ENCODE results near the gene SH3TC1. TPM values are rescaled to one million over a fixed set of nuclear protein-coding genes. Genes with fewer than 3 reads are reported as not detected.

Gene SH3TC1
- total RNA-seq, 5 donors from 2014 or later (not counting 1 experiment from before 2014, with no cell fraction given): 24.6 to 103 (median 40.3) TPM

DNA sequence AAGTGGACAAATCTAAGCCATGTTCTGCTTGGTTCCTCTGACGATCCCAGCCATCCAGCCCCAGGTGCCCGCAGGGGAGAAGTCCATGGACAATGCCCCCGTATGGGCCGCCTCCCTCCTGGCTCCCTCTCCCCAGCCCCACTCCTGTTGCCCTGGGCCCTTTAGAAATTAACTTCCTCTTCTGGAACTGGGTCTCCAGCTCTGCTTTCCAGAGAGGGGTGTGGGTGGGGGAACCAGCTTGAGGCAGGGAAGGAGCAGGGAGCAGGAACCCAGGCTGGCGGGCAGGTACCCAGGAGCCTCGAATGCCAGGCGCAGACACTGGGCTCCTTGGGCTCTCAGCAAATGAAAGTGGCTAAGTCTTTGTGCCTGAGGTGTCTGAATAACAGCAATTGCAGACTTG, 27.8 kb upstream of the SH3TC1 start:
- H3K4me3 Mint-ChIP-seq: no peak overlapping the region
- 97% methylated on average over 3 of the region's 7 CpGs for WGBS (ENCODE audit: insufficient coverage)
- peaks cover 0 to 11% (median 0%) of the 10 kb centered on the region in 3 donors for H3K4me1 Mint-ChIP-seq
- Histone ChIP-seq H3K9me3 (no peaks in the 10 kb centered on the region), H3K36me3 (ENCODE audit: control insufficient read depth in 2 of 2, extremely low read depth in 1 of 2, insufficient read depth in 1 of 2, low read length in 1 of 2) (no peaks in the 10 kb centered on the region), H3K4me1 (ENCODE audit: control insufficient read depth in 1 of 2, extremely low read depth in 1 of 2, insufficient read depth in 2 of 2, low read length in 2 of 2) (peaks cover 0 to 6% of the 10 kb centered on the region in 2 experiments), H3K27me3 (replicated peaks in 1 of 2; ENCODE audit: control insufficient read depth in 2 of 2, extremely low read depth in 1 of 2, insufficient read depth in 2 of 2, low read length in 1 of 2) (peaks cover 0 to 40% of the 10 kb centered on the region in 2 experiments), H3K4me3 (ENCODE audit: control insufficient read depth in 1 of 2, extremely low read depth in 1 of 2, low read length in 1 of 2) (no peak overlapping the region), H3K27ac (ENCODE audit: low read length) (no peak overlapping the region)
- DNase-seq (no peak), ATAC-seq (replicated peaks in 1 of 4) (no peak)
- H3K27me3 Mint-ChIP-seq: peaks cover 9 to 25% of the 10 kb centered on the region in 2 donors
- no peak overlapping the region for H3K27ac Mint-ChIP-seq
- H3K9me3 Mint-ChIP-seq: peaks cover 0 to 15% (median 5%) of the 10 kb centered on the region in 3 donors
- peaks cover 3% of the 10 kb centered on the region for H3K36me3 Mint-ChIP-seq
- POLR2A ChIA-PET: no interaction called here
- CTCF ChIA-PET: interaction anchor here in 1 of 2 donors (0.7 kb wide), 1 partner anchor 8 kb away, joined by 6 read pairs; no protein-coding TSS in a partner anchor

DNA sequence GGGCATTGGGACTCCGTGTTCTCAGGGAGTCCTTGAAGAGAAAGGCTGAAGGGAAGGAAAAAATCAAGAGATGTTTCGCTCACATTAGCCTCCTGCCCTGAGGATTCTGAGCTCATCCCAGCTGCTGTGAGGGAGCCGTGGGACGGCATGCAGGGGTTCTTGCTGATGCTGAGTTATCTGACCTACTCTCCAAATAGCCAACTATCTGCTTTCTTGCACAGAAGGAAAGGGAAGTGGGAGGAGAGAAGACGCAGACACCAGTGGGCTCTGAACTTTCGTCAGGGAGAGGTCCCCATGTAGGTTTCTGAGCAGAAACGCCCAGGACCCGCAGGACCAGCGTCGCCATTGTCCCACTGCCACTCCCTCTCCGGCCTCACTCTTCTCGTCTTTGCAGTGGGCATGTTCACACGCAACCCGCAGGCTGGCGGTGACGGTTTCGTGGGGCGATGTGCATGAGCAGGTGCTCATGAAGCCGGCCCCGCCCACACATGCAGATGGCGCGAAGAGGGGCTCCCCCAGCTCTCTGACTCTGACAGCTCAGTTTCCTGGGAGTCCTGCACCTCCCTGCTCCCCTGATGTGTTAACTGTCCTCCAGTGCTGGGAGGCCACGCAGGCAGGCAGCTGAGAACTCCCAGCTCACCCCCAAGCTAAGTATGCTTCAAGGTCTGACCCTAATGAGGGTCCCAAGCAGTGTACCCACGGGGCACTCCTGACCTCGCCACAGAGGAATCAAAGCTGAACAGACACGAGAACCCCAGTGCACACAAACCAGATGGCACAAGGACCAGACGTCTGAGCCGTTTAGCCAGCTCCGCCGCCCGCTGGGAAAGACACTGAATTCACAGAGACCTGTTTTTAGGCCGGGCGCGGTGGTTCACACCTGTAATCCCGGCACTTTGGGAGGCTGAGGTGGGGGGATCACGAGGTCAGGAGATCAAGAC, 26.8 kb upstream of the SH3TC1 start:
- Mint-ChIP-seq H3K27ac (no peak overlapping the region), H3K4me3 (no peak overlapping the region), H3K36me3 (peaks cover 3% of the 10 kb centered on the region), H3K4me1 (peaks cover 0 to 11% (median 2%) of the 10 kb centered on the region in 3 donors), H3K27me3 (peaks cover 2 to 22% of the 10 kb centered on the region in 2 donors), H3K9me3 (peaks cover 0 to 15% (median 5%) of the 10 kb centered on the region in 3 donors)
- Histone ChIP-seq H3K9me3 (no peaks in the 10 kb centered on the region), H3K4me1 (ENCODE audit: control insufficient read depth in 1 of 2, extremely low read depth in 1 of 2, insufficient read depth in 2 of 2, low read length in 2 of 2) (peaks cover 0 to 6% of the 10 kb centered on the region in 2 experiments), H3K4me3 (ENCODE audit: control insufficient read depth in 1 of 2, extremely low read depth in 1 of 2, low read length in 1 of 2) (no peak overlapping the region), H3K27ac (ENCODE audit: low read length) (no peak overlapping the region), H3K36me3 (ENCODE audit: control insufficient read depth in 2 of 2, extremely low read depth in 1 of 2, insufficient read depth in 1 of 2, low read length in 1 of 2) (no peaks in the 10 kb centered on the region), H3K27me3 (replicated peaks in 1 of 2; ENCODE audit: control insufficient read depth in 2 of 2, extremely low read depth in 1 of 2, insufficient read depth in 2 of 2, low read length in 1 of 2) (peaks cover 0 to 47% of the 10 kb centered on the region in 2 experiments)
- peak in 1 of 35 experiments; percentile 26 for DNase-seq
- POLR2A ChIA-PET: no interaction called here
- CTCF ChIA-PET: interaction anchor here in 1 of 2 donors (0.7 kb wide), 1 partner anchor 29 kb away, joined by 6 read pairs; no protein-coding TSS in a partner anchor
- 50% methylated on average over 27 of the region's 36 CpGs for WGBS (ENCODE audit: insufficient coverage)
- ATAC-seq (replicated peaks in 1 of 4): no peak

DNA sequence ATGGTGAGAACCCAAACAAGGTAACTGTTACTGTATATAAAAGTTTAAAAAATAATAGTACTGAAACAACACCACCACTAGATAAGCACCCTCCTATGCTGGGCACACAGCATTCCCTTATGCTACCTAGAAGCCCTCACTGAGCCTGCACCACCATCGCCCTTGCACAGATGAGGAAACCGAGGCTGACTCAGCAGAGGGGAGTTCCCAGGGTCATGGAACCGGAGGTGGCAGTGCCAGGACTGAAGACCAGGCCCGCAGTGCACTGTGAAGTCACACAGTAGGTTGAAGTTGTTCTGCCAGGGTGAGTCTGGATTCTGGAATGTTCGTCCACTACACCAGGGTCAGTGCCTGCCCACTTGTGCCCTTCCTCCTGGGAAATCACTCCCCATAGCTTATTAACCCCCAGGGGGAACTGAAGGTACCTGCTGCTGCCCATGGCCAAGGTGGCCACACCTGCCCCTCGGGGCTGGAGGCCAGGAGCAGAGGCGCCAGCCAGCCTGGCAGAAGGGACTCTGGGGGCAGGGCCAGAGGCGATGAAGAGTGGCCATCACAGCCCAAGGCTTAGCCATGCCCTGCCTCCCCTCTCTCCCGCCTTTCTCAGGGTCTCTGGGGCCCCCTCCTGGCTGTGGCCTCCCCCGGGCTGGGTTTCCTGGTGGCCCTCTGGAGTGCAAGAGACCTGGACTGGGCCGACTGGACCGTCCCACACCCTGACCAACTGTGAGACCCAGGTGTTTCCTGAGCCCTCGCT, 25.4 kb upstream of the SH3TC1 start:
- Mint-ChIP-seq H3K9me3 (peaks cover 0 to 4% (median 0%) of the 10 kb centered on the region in 3 donors), H3K27ac (no peak overlapping the region), H3K4me3 (no peak overlapping the region), H3K27me3 (peaks cover 0 to 22% of the 10 kb centered on the region in 2 donors), H3K4me1 (peaks cover 0 to 11% (median 2%) of the 10 kb centered on the region in 3 donors), H3K36me3 (no peaks in the 10 kb centered on the region)
- ChIA-PET POLR2A (interaction anchor here in 1 of 2 donors (0.7 kb wide), 1 partner anchor 1522 kb away, joined by 4 read pairs; no protein-coding TSS in a partner anchor), CTCF (interaction anchor here in 1 of 2 donors (1.1 kb wide), 1 partner anchor 41 kb away, joined by 3 read pairs; no protein-coding TSS in a partner anchor)
- Histone ChIP-seq H3K4me3 (ENCODE audit: control insufficient read depth in 1 of 2, extremely low read depth in 1 of 2, low read length in 1 of 2) (no peak overlapping the region), H3K27ac (ENCODE audit: low read length) (no peak overlapping the region), H3K9me3 (no peaks in the 10 kb centered on the region), H3K27me3 (replicated peaks in 1 of 2; ENCODE audit: control insufficient read depth in 2 of 2, extremely low read depth in 1 of 2, insufficient read depth in 2 of 2, low read length in 1 of 2) (peaks cover 0 to 44% of the 10 kb centered on the region in 2 experiments), H3K4me1 (ENCODE audit: control insufficient read depth in 1 of 2, extremely low read depth in 1 of 2, insufficient read depth in 2 of 2, low read length in 2 of 2) (peaks cover 0 to 6% of the 10 kb centered on the region in 2 experiments), H3K36me3 (ENCODE audit: control insufficient read depth in 2 of 2, extremely low read depth in 1 of 2, insufficient read depth in 1 of 2, low read length in 1 of 2) (no peaks in the 10 kb centered on the region)
- DNase-seq: no peak
- WGBS (ENCODE audit: insufficient coverage): 60% methylated on average over 10 of the region's 13 CpGs
- ATAC-seq (replicated peaks in 1 of 4): no peak

DNA sequence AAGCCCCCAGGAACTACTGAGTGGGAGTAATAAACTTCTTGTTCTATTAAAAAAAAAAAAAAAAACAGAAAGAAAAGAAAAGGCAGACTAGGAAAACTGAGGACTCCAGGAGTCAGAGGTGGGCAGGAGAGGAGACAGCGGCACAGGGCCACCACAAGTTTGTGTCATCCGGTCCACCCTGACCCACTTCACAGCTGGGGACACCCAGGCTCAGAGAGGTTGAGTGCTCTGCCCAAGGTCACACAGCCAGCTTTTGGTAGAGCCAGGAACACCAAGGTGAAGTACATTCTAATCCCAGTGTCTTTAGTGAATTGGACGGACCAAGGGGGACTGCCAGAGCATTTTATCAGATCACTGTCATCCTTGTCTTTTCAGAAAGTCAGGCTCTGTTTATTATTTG, 24.1 kb upstream of the SH3TC1 start:
- no peaks in the 10 kb centered on the region for H3K9me3 ChIP-seq

DNA sequence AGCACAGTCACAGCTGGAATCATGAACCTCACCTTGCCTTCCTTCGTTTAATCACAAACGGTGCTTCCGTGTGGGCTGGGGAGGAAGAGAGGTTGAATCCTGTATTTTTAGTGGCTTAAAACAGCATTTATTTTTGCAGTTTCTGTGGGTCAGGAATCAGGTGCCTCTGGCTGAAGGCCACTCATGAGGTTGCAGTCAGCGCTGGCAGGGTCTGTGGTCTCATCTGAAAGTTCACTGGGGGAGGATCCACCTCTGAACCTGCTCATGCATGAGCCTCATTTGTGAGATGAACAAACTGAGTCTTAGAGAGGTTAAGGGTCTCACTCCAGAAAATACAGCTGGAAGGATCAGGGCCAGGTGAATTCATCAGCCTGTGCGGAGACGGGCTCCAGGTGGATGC, 23.4 kb upstream of the SH3TC1 start:
- H3K27ac Mint-ChIP-seq: no peak overlapping the region
- no peaks in the 10 kb centered on the region for H3K36me3 ChIP-seq (ENCODE audit: control insufficient read depth in 2 of 2, extremely low read depth in 1 of 2, insufficient read depth in 1 of 2, low read length in 1 of 2)
- H3K9me3 ChIP-seq: no peaks in the 10 kb centered on the region
- H3K4me1 ChIP-seq (ENCODE audit: control insufficient read depth in 1 of 2, extremely low read depth in 1 of 2, insufficient read depth in 2 of 2, low read length in 2 of 2): peaks cover 0 to 6% of the 10 kb centered on the region in 2 experiments
- ChIA-PET POLR2A (no interaction called here), CTCF (interaction anchor here (1.1 to 1.8 kb wide), 5 partner anchors 14 to 227 kb away, joined by 3 to 11 read pairs (median 6); no protein-coding TSS in a partner anchor)
- ATAC-seq (replicated peaks in 1 of 4) (no peak), DNase-seq (no peak)
- H3K36me3 Mint-ChIP-seq: no peaks in the 10 kb centered on the region
- H3K4me1 Mint-ChIP-seq: peaks cover 0 to 11% (median 2%) of the 10 kb centered on the region in 3 donors
- H3K4me3 ChIP-seq (ENCODE audit: control insufficient read depth in 1 of 2, extremely low read depth in 1 of 2, low read length in 1 of 2): no peak overlapping the region
- H3K27ac ChIP-seq (ENCODE audit: low read length): no peak overlapping the region
- H3K9me3 Mint-ChIP-seq: no peaks in the 10 kb centered on the region
- peaks cover 0 to 36% of the 10 kb centered on the region in 2 experiments for H3K27me3 ChIP-seq (replicated peaks in 1 of 2; ENCODE audit: control insufficient read depth in 2 of 2, extremely low read depth in 1 of 2, insufficient read depth in 2 of 2, low read length in 1 of 2)
- H3K27me3 Mint-ChIP-seq: peaks cover 0 to 14% of the 10 kb centered on the region in 2 donors
- 79% methylated on average over 4 of the region's 6 CpGs for WGBS (ENCODE audit: insufficient coverage)
- no peak overlapping the region for H3K4me3 Mint-ChIP-seq

More for the DNA sequence above, 24.1 kb upstream of the SH3TC1 start:
- Mint-ChIP-seq H3K9me3 (no peaks in the 10 kb centered on the region), H3K4me3 (no peak overlapping the region), H3K4me1 (peaks cover 0 to 11% (median 2%) of the 10 kb centered on the region in 3 donors), H3K27ac (no peak overlapping the region), H3K36me3 (no peaks in the 10 kb centered on the region), H3K27me3 (peaks cover 0 to 19% of the 10 kb centered on the region in 2 donors)
- ATAC-seq (replicated peaks in 1 of 4) (no peak), DNase-seq (no peak)
- Histone ChIP-seq H3K4me1 (ENCODE audit: control insufficient read depth in 1 of 2, extremely low read depth in 1 of 2, insufficient read depth in 2 of 2, low read length in 2 of 2) (peaks cover 0 to 6% of the 10 kb centered on the region in 2 experiments), H3K36me3 (ENCODE audit: control insufficient read depth in 2 of 2, extremely low read depth in 1 of 2, insufficient read depth in 1 of 2, low read length in 1 of 2) (no peaks in the 10 kb centered on the region), H3K27ac (ENCODE audit: low read length) (no peak overlapping the region), H3K4me3 (ENCODE audit: control insufficient read depth in 1 of 2, extremely low read depth in 1 of 2, low read length in 1 of 2) (no peak overlapping the region), H3K27me3 (replicated peaks in 1 of 2; ENCODE audit: control insufficient read depth in 2 of 2, extremely low read depth in 1 of 2, insufficient read depth in 2 of 2, low read length in 1 of 2) (peaks cover 0 to 41% of the 10 kb centered on the region in 2 experiments)
- POLR2A ChIA-PET: no interaction called here
- WGBS (ENCODE audit: insufficient coverage): 100% methylated on average over 2 of the region's 3 CpGs
- CTCF ChIA-PET: interaction anchor here in 1 of 2 donors (1.1 kb wide), 1 partner anchor 39 kb away, joined by 3 read pairs; no protein-coding TSS in a partner anchor

Data from T-cell (primary cell).